Activated naive CD8-positive, alpha-beta T cell (primary cell): ENCODE results near the gene EEIG1.

Source experiments
- H3K27ac Mint-ChIP-seq: one replicate; pipeline ENCODE4 v1.8.0; 2021; ENCODE audit warnings: mixed read lengths
- H3K27me3 Mint-ChIP-seq: one replicate; pipeline ENCODE4 v1.8.0; 2021; ENCODE audit warnings: mixed read lengths
- H3K36me3 Mint-ChIP-seq: one replicate; pipeline ENCODE4 v1.8.0; 2021; ENCODE audit warnings: mixed read lengths
- H3K4me1 Mint-ChIP-seq: one replicate; pipeline ENCODE4 v1.8.0; 2021; ENCODE audit warnings: low read depth, mixed read lengths
- H3K4me3 Mint-ChIP-seq: one replicate; pipeline ENCODE4 v1.8.0; 2021; ENCODE audit warnings: mild to moderate bottlenecking, mixed read lengths
- H3K9me3 Mint-ChIP-seq: one replicate; pipeline ENCODE4 v1.8.0; 2021; ENCODE audit warnings: low read depth, mixed read lengths

EEIG1 gene

GRCh38 chr9:127985011-127985410 lies 4.2 kb upstream of the EEIG1 start:
- Mint-ChIP-seq H3K4me1 (peaks cover 45% of the 10 kb centered on the region), H3K4me3 (no peak overlapping the region)

GRCh38 chr9:127983847-127984289 lies 3.1 kb upstream of the EEIG1 start:
- H3K36me3 Mint-ChIP-seq, result no peaks in the 10 kb centered on the region
- no peaks in the 10 kb centered on the region for H3K27me3 Mint-ChIP-seq
- H3K4me3 Mint-ChIP-seq, result peak overlapping the region; percentile 46
- H3K9me3 Mint-ChIP-seq, result no peaks in the 10 kb centered on the region
- H3K4me1 Mint-ChIP-seq, result peaks cover 44% of the 10 kb centered on the region
- peak overlapping the region; percentile 89 for H3K27ac Mint-ChIP-seq

More at GRCh38 chr9:127985011-127985410, 4.2 kb upstream of the EEIG1 start:
- H3K9me3 Mint-ChIP-seq, result no peaks in the 10 kb centered on the region
- no peaks in the 10 kb centered on the region for H3K27me3 Mint-ChIP-seq
- peak overlapping the region; percentile 84 for H3K27ac Mint-ChIP-seq
- no peaks in the 10 kb centered on the region for H3K36me3 Mint-ChIP-seq

- H3K27ac Mint-ChIP-seq, result peak overlapping the region; percentile 89
- H3K36me3 Mint-ChIP-seq, result no peaks in the 10 kb centered on the region
- H3K27me3 Mint-ChIP-seq, result no peaks in the 10 kb centered on the region
- H3K4me3 Mint-ChIP-seq, result peak overlapping the region; percentile 46
- H3K4me1 Mint-ChIP-seq, result peaks cover 47% of the 10 kb centered on the region
- H3K9me3 Mint-ChIP-seq, result no peaks in the 10 kb centered on the region
Measured at GRCh38 chr9:127982912-127983311, 2.1 kb upstream of the EEIG1 start.

- H3K9me3 Mint-ChIP-seq, result no peaks in the 10 kb centered on the region
- peak overlapping the region; percentile 86 for H3K4me3 Mint-ChIP-seq
- H3K36me3 Mint-ChIP-seq, result no peaks in the 10 kb centered on the region
- peak overlapping the region; percentile 97 for H3K27ac Mint-ChIP-seq
- H3K27me3 Mint-ChIP-seq, result no peaks in the 10 kb centered on the region
- peaks cover 51% of the 10 kb centered on the region for H3K4me1 Mint-ChIP-seq
Measured at GRCh38 chr9:127981559-127982121, 851 bp upstream of the EEIG1 start.

- Mint-ChIP-seq H3K4me1 (peaks cover 64% of the 10 kb centered on the region), H3K27me3 (no peaks in the 10 kb centered on the region), H3K36me3 (no peaks in the 10 kb centered on the region), H3K27ac (peak overlapping the region; percentile 90), H3K9me3 (no peaks in the 10 kb centered on the region), H3K4me3 (peak overlapping the region; percentile 96)
Measured at GRCh38 chr9:127980060-127980705, 606 bp downstream of the EEIG1 start.

GRCh38 chr9:127979333-127980059 lies 1.3 kb downstream of the EEIG1 start:
- H3K36me3 Mint-ChIP-seq, result no peaks in the 10 kb centered on the region
- H3K27me3 Mint-ChIP-seq, result no peaks in the 10 kb centered on the region
- peak overlapping the region; percentile 90 for H3K27ac Mint-ChIP-seq
- peaks cover 63% of the 10 kb centered on the region for H3K4me1 Mint-ChIP-seq
- no peaks in the 10 kb centered on the region for H3K9me3 Mint-ChIP-seq
- H3K4me3 Mint-ChIP-seq, result peak overlapping the region; percentile 96

GRCh38 chr9:127979015-127979332 lies 1.8 kb downstream of the EEIG1 start:
- peaks cover 67% of the 10 kb centered on the region for H3K4me1 Mint-ChIP-seq
- no peaks in the 10 kb centered on the region for H3K27me3 Mint-ChIP-seq
- H3K4me3 Mint-ChIP-seq, result peak overlapping the region; percentile 96
- no peaks in the 10 kb centered on the region for H3K9me3 Mint-ChIP-seq
- H3K27ac Mint-ChIP-seq, result peak overlapping the region; percentile 90
- H3K36me3 Mint-ChIP-seq, result no peaks in the 10 kb centered on the region

- peak overlapping the region; percentile 96 for H3K4me3 Mint-ChIP-seq
- no peaks in the 10 kb centered on the region for H3K9me3 Mint-ChIP-seq
- H3K27me3 Mint-ChIP-seq, result no peaks in the 10 kb centered on the region
- peak overlapping the region; percentile 99 for H3K27ac Mint-ChIP-seq
- no peaks in the 10 kb centered on the region for H3K36me3 Mint-ChIP-seq
- H3K4me1 Mint-ChIP-seq, result peaks cover 65% of the 10 kb centered on the region
Measured at GRCh38 chr9:127977884-127978647, 2.7 kb downstream of the EEIG1 start.

GRCh38 chr9:127977009-127977883 lies 3.5 kb downstream of the EEIG1 start:
- Mint-ChIP-seq H3K27ac (peak overlapping the region; percentile 99), H3K36me3 (no peaks in the 10 kb centered on the region), H3K9me3 (no peaks in the 10 kb centered on the region), H3K27me3 (no peaks in the 10 kb centered on the region), H3K4me3 (peak overlapping the region; percentile 96), H3K4me1 (peaks cover 65% of the 10 kb centered on the region)

- Mint-ChIP-seq H3K27ac (peak overlapping the region; percentile 99), H3K27me3 (no peaks in the 10 kb centered on the region), H3K9me3 (no peaks in the 10 kb centered on the region), H3K4me1 (peaks cover 66% of the 10 kb centered on the region), H3K36me3 (no peaks in the 10 kb centered on the region), H3K4me3 (peak overlapping the region; percentile 96)
Measured at GRCh38 chr9:127976498-127976897, 4.3 kb downstream of the EEIG1 start.

- no peaks in the 10 kb centered on the region for H3K9me3 Mint-ChIP-seq
- peaks cover 69% of the 10 kb centered on the region for H3K4me1 Mint-ChIP-seq
- peak overlapping the region; percentile 99 for H3K27ac Mint-ChIP-seq
- no peaks in the 10 kb centered on the region for H3K36me3 Mint-ChIP-seq
- H3K27me3 Mint-ChIP-seq, result no peaks in the 10 kb centered on the region
- H3K4me3 Mint-ChIP-seq, result peak overlapping the region; percentile 96
Measured at GRCh38 chr9:127975376-127976315, 5.1 kb downstream of the EEIG1 start.

GRCh38 chr9:127974769-127975261 lies 6.0 kb downstream of the EEIG1 start:
- Mint-ChIP-seq H3K27me3 (no peaks in the 10 kb centered on the region), H3K36me3 (no peaks in the 10 kb centered on the region), H3K4me3 (peak overlapping the region; percentile 96), H3K9me3 (no peaks in the 10 kb centered on the region), H3K27ac (peak overlapping the region; percentile 99), H3K4me1 (peaks cover 77% of the 10 kb centered on the region)
